SK-N-SH (cell line): ENCODE results near the gene FETUB. TPM values are rescaled to one million over a fixed set of nuclear protein-coding genes. Genes with fewer than 3 reads are reported as not detected.

ENCODE experiments used
- CTCF ChIA-PET: fragments of 300-600, 350-600 bp; formaldehyde crosslinking; extraction: SDS; loops from one replicate; lab custom pipeline; 2021; lab: Yijun Ruan, JAX
- POLR2A ChIA-PET: fragments of 350-600 bp; sonication (Branson Sonifier 250); formaldehyde crosslinking; extraction: SDS; loops from one replicate; lab custom pipeline; 2020; ENCODE audit warnings: antibody characterized with exemption, inconsistent platforms; lab: Yijun Ruan, JAX
- DNase-seq: peaks from one replicate; pipeline ENCODE4 v3.0.0; 2012
- H2AFZ ChIP-seq: fragments of 200-600 bp; sonication (generic); 2 replicates; pipeline ENCODE4 v1.8.1; 2016; ENCODE audit warnings: antibody characterized with exemption, mild to moderate bottlenecking, low read depth
- H3F3A ChIP-seq: fragments of 200-600 bp; sonication (generic); replicated peaks from 2 replicates; pipeline ENCODE3; 2016; ENCODE audit warnings: antibody characterized with exemption, mild to moderate bottlenecking; ENCODE audit not compliant: insufficient read depth
- H3K27ac ChIP-seq, 2 experiments: fragments of 200-500 bp in 1 of 2; fragments of 200-600 bp in 1 of 2; sonication (Bioruptor generic) in 1 of 2; sonication (generic), shearing (Covaris generic) in 1 of 2; 2 replicates each; pipeline versions ENCODE4 v1.5.1 to v1.6.1; 2014 to 2016; ENCODE audit warnings: low read depth in 2 of 2, inconsistent platforms in 1 of 2, low read length in 1 of 2, mild to moderate bottlenecking in 1 of 2, mixed read lengths in 1 of 2
- H3K27me3 ChIP-seq: fragments of 200-600 bp; sonication (generic), shearing (Covaris generic); 2 replicates; pipeline ENCODE4 v1.6.1; 2016; ENCODE audit warnings: mixed run types; ENCODE audit not compliant: insufficient read depth
- H3K36me3 ChIP-seq, 2 experiments: fragments of 200-500 bp in 1 of 2; fragments of 200-600 bp in 1 of 2; sonication (Bioruptor generic) in 1 of 2; sonication (generic) in 1 of 2; replicated peaks in 1 of 2; 2 replicates each; pipeline versions ENCODE3 to v1.5.1; 2014 to 2016; ENCODE audit warnings: low read length in 1 of 2, mild to moderate bottlenecking in 1 of 2; ENCODE audit not compliant: insufficient read depth in 2 of 2, control insufficient read depth in 1 of 2
- H3K4me1 ChIP-seq, 2 experiments: fragments of 200-500 bp in 1 of 2; fragments of 200-600 bp in 1 of 2; sonication (Bioruptor generic) in 1 of 2; sonication (generic), shearing (Covaris generic) in 1 of 2; 2 replicates each; pipeline versions ENCODE4 v1.5.1 to v1.6.1; 2014 to 2016; ENCODE audit warnings: low read depth in 1 of 2, low read length in 1 of 2, mixed run types in 1 of 2; ENCODE audit not compliant: insufficient read depth in 2 of 2, control insufficient read depth in 1 of 2
- H3K4me2 ChIP-seq: fragments of 200-600 bp; sonication (generic), shearing (Covaris generic); 2 replicates; pipeline ENCODE4 v1.6.1; 2017; ENCODE audit warnings: mixed run types
- H3K4me3 ChIP-seq, 2 experiments: fragments of 200-500 bp in 1 of 2; fragments of 200-600 bp in 1 of 2; sonication (Bioruptor generic) in 1 of 2; sonication (generic), shearing (Covaris generic) in 1 of 2; 2 replicates each; pipeline versions ENCODE4 v1.5.1 to v1.8.1; 2014 to 2016; ENCODE audit warnings: low read depth in 2 of 2, inconsistent platforms in 1 of 2, low read length in 1 of 2, mild to moderate bottlenecking in 1 of 2, mixed read lengths in 1 of 2, moderate library complexity in 1 of 2
- H3K79me2 ChIP-seq: fragments of 200-600 bp; sonication (generic); 2 replicates; pipeline ENCODE4 v1.8.1; 2017; ENCODE audit warnings: mild to moderate bottlenecking; ENCODE audit not compliant: insufficient read depth
- H3K9ac ChIP-seq: fragments of 200-600 bp; sonication (generic); 2 replicates; pipeline ENCODE4 v1.6.1; 2017; ENCODE audit warnings: mixed run types
- H3K9me2 ChIP-seq: fragments of 200-600 bp; sonication (generic); 2 replicates; pipeline ENCODE4 v1.6.1; 2017; ENCODE audit warnings: mixed run types
- H3K9me3 ChIP-seq: fragments of 200-600 bp; sonication (generic); 2 replicates; pipeline ENCODE4 v1.6.1; 2017; ENCODE audit warnings: mixed run types, mild to moderate bottlenecking, moderate library complexity
- H4K20me1 ChIP-seq: fragments of 200-600 bp; sonication (generic); 2 replicates; pipeline ENCODE4 v1.6.1; 2017; ENCODE audit warnings: mild to moderate bottlenecking, mixed run types; ENCODE audit not compliant: insufficient read depth
- FOXJ3 ChIP-seq: sonication (generic); formaldehyde crosslinking; IDR thresholded peaks from 2 replicates; pipeline ENCODE4 v1.5.1; 2020; ENCODE audit warnings: mild to moderate bottlenecking, missing genetic modification reagents
- IRF3 ChIP-seq: fragments of 150-350 bp; IDR thresholded peaks from 2 replicates; pipeline ENCODE4 v1.6.1; 2016; ENCODE audit warnings: mild to moderate bottlenecking, low read depth, low read length
- JUND ChIP-seq: IDR thresholded peaks from 2 replicates; pipeline ENCODE4 v1.4.0; 2012
- NFIC ChIP-seq: IDR thresholded peaks from 2 replicates; pipeline ENCODE4 v1.4.0; 2012; ENCODE audit warnings: borderline replicate concordance
- PBX3 ChIP-seq: IDR thresholded peaks from 2 replicates; pipeline ENCODE4; 2012
- POLR2AphosphoS5 ChIP-seq: IDR thresholded peaks from 2 replicates; pipeline ENCODE4 v1.6.1; 2012; ENCODE audit warnings: low read depth, low read length
- RCOR1 ChIP-seq: fragments of 150-350 bp; IDR thresholded peaks from 2 replicates; pipeline ENCODE4 v1.6.1; 2017; ENCODE audit warnings: antibody characterized with exemption, low read length
- REST ChIP-seq: IDR thresholded peaks from 2 replicates; pipeline ENCODE4 v1.6.1; 2012; ENCODE audit warnings: mild to moderate bottlenecking, low read depth, low read length, moderate library complexity
- TAF1 ChIP-seq: IDR thresholded peaks from 2 replicates; pipeline ENCODE4 v1.6.1; 2012; ENCODE audit warnings: low read depth, mild to moderate bottlenecking, low read length, moderate library complexity, borderline replicate concordance
- TCF12 ChIP-seq: IDR thresholded peaks from 2 replicates; pipeline ENCODE4 v1.4.0; 2012
- YY1 ChIP-seq: IDR thresholded peaks from 2 replicates; pipeline ENCODE4 v1.4.0; 2012; ENCODE audit warnings: low read depth, mild to moderate bottlenecking
- ZBTB33 ChIP-seq: IDR thresholded peaks from 2 replicates; pipeline ENCODE4 v1.4.0; 2012; ENCODE audit warnings: low read depth, borderline replicate concordance
- WGBS: methylation state at CpG from one replicate; pipeline ENCODE4 v1.1.6; 2017; ENCODE audit warnings: low lambda C conversion rate; 5-methylcytosine and 5-hydroxymethylcytosine counted together
- polyA plus RNA-seq, 3 experiments: library from polyadenylated mRNA; depleted of rRNA; stranded (reverse); fragments of >200 nt; gene quantifications; 2 replicates each; pipeline ENCODE4 v1.2.3, GENCODE V29; 2012

Gene FETUB
- polyA plus RNA-seq, 1 of the 3 experiments (the other 2 are of a cell fraction) = 0.05 TPM

- no peak for TF ChIP-seq TCF12
- no peak for TF ChIP-seq JUND
Observed at GRCh38 chr3:186628756-186629155, 11.4 kb upstream of the FETUB start (continued).

GRCh38 chr3:186630950-186631641 lies 9.1 kb upstream of the FETUB start:
- H3K4me1 ChIP-seq = no peaks in the 10 kb centered on the region
- H3K9ac ChIP-seq = no peak overlapping the region
- DNase-seq = no peak
- CTCF ChIA-PET = interaction anchor here (1.3 to 3.4 kb wide), 2 partner anchors 14 to 16 kb away, joined by 8 to 16 read pairs; no protein-coding TSS in a partner anchor
- H2AFZ ChIP-seq = no peak overlapping the region
- POLR2A ChIA-PET = no interaction called here
- H3F3A ChIP-seq = no peaks in the 10 kb centered on the region
- H3K27me3 ChIP-seq = peaks cover under 1% of the 10 kb centered on the region; the same call in 1 of the 2 replicates
- no peaks in the 10 kb centered on the region for H4K20me1 ChIP-seq
- no peak overlapping the region for H3K4me3 ChIP-seq
- WGBS = 22% methylated on average over 6 of the region's 6 CpGs
- no peaks in the 10 kb centered on the region for H3K36me3 ChIP-seq
- H3K9me2 ChIP-seq = no peaks in the 10 kb centered on the region
- TF ChIP-seq FOXJ3 = no peak
- no peak for TF ChIP-seq NFIC
- no peak for TF ChIP-seq REST
- no peak for TF ChIP-seq RCOR1
- no peak for TF ChIP-seq IRF3
- TF ChIP-seq JUND = no peak
- TF ChIP-seq PBX3 = no peak
- no peak for TF ChIP-seq ZBTB33
- no peak for TF ChIP-seq POLR2AphosphoS5
- TF ChIP-seq TAF1 = no peak
- no peak for TF ChIP-seq YY1
- TF ChIP-seq TCF12 = no peak
- TF ChIP-seq, all 33 proteins: peak for 0
- H3K79me2 ChIP-seq = no peaks in the 10 kb centered on the region
- H3K9me3 ChIP-seq = no peaks in the 10 kb centered on the region
- no peak overlapping the region for H3K27ac ChIP-seq
- H3K4me2 ChIP-seq = no peak overlapping the region
